ENCODE results near the gene PDHX.
"Not testable (repeated sequence)": the region's sequence is repeated elsewhere in the genome, so short reads cannot be mapped to it uniquely, and the experiment has no call there.

PDHX gene

GRCh38 chr11:34909415-34909814 lies 7.0 kb upstream of the PDHX start:
- no peak overlapping the region for H3K4me3 ChIP-seq (ENCODE audit: low read length)
- peak; percentile 87 for DNase-seq (ENCODE audit: low read depth, low spot score)

- H3K4me3 ChIP-seq (ENCODE audit: low read length): no peak overlapping the region
- no peak for DNase-seq (ENCODE audit: low read depth, low spot score)
These were observed 6.5 kb upstream of the PDHX start for GRCh38 chr11:34909955-34910354.

GRCh38 chr11:34910817-34911216 lies 5.6 kb upstream of the PDHX start:
- no peak overlapping the region for H3K4me3 ChIP-seq (ENCODE audit: low read length)
- no peak for DNase-seq (ENCODE audit: low read depth, low spot score)

DNA sequence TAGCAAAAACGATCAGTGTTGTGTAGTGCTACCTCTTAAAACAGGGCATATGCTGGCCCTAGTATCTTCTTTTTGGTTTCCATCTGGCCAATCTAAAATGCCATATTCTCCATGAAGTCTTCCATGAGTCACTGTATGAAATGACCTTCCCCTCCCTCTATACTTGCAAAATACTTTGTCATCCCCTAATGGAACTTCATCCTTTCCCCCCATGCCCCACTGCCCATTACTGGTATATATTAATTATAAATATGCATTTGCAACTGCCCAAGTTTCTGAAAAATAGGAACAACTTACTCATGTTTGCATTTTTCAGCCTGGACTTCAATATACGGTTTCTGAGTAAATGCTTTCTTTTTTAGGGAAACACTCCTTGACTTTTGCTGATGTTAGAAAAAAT lies 4.7 kb upstream of the PDHX start:
- DNase-seq (ENCODE audit: low read depth, low spot score): no peak
- H3K4me3 ChIP-seq (ENCODE audit: low read length): no peak overlapping the region

- not testable (repeated sequence) for H3K4me3 ChIP-seq (ENCODE audit: low read length); DNase-seq (ENCODE audit: low read depth, low spot score)
These were observed 2.9 kb upstream of the PDHX start for GRCh38 chr11:34913556-34913955.

DNA sequence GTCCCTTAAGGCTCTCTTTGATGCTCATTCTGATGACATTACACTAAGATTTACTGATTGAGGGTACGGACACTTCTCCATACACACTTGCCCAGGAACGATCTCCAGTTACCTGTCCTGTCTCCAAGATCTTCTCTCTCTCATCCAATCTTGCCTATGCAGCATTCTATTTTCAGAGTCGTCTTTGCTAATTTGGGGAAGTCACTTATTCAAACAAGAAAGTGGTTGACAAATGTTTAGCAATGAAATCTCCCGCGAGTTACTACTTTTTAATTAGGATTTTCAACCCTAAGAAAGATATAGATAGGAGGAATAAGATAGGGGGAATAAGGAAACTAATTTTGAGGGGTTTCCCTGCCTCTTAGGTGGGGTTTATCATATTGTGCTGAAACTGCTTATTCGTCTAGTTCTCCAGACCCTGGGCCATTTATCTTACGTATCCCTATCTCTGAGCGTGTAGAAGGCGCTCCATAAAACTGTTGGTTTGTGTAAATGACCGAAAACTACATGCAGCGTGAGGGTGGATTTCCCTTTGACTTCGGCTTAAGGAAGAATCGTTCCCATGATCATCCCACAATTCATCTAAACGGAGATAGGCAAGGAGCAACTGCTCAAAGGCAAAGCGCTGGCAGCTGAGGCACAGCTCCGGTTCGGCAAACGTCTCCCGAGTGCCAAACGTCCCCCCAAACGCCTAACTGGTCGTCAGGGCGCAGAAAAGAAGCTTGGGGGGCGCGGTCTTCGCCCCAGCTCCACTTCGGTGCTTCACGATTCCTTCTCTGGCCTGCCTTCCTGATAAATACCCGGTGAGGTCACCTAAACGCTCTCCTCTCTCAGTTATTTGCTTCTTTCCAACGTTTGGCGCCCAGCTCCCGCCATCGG lies 1.0 kb upstream of the PDHX start:
- no peak for DNase-seq (ENCODE audit: low read depth, low spot score)
- H3K4me3 ChIP-seq (ENCODE audit: low read length): peak overlapping the region; percentile 61

DNA sequence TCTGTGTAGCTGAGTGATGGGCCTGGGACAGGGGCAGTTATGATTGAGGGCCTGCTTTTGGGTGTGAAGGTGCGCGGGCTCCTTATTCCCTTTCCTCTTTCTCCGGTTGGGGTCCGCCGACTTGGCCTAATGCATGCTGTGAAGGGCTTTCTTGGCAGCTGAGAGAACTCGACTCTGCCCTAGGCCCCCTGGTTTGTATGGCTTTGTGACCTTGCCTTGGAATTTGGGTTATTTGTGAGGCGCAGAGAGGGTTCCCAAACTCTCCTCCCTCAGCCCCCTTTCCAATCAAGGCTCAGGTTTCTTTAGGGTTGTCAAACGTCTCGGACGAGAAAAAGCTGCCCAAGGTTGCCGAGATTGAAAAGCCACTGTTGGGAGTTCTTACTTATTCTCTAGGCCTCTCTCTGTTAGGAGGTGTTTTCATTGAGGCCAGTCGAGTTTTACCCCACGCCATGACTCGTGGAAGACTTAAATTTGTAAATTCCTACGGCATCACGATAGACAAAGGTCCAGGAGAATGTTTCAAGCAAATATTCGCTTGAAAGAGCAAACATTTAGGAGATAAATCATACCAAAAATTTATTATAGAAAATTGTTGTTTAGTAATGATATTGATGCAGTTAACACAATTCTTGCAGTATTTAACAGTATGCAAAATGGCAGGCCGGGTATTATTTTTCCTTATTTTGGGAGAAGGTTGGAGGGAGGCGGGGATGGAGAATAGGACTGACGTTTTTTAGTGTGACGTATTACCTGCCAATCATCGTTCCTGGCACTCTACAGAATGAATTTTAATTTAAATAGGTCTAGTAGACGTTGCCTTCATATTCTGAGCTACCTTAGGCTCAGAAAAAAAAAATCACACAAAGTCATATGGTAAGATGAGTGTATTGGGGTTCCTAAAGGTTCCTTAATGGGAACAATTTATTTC lies 689 bp downstream of the PDHX start:
- peak overlapping the region; percentile 61 for H3K4me3 ChIP-seq (ENCODE audit: low read length)
- no peak for DNase-seq (ENCODE audit: low read depth, low spot score)

DNA sequence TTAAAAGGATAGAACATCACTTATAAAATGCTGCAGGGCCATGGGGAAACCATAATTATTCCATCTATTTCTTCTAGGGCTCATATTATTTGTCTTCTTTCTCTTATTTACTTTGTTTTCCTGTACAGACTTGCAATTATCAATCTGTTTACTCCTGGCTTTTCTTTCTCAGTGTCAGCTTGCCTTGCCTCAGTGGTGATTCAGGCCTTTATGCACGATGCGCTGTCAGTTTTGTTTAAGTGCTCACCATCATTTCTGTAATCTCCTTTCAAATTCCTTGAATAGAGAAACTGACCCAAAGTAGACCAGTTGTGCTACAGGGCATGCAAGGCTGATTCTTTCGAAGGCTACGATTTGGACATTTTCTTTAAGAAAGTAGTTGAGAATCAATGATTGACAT lies 4.7 kb downstream of the PDHX start:
- DNase-seq (ENCODE audit: low read depth, low spot score): no peak
- H3K4me3 ChIP-seq (ENCODE audit: low read length): no peak overlapping the region

DNA sequence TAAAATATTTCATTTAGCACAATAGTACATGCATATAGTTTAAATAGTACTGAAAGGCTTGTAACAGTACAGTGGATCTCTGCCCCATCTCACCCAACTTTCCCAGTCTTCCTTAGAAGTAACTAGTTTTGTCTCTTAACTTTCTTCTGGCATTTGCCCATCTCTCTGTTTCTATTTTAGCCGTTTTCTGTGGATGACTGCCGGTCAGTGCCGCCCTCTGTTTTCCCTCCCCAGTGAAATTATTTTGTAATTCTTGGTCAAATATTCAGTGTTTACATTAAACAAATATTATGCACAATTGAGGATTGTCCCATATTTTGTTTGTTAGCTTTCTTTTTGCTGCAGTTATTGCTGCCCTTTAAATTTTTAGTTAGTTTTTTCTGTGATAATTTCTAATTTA lies 8.3 kb downstream of the PDHX start:
- H3K4me3 ChIP-seq (ENCODE audit: low read length): no peak overlapping the region
- no peak for DNase-seq (ENCODE audit: low read depth, low spot score)

DNA sequence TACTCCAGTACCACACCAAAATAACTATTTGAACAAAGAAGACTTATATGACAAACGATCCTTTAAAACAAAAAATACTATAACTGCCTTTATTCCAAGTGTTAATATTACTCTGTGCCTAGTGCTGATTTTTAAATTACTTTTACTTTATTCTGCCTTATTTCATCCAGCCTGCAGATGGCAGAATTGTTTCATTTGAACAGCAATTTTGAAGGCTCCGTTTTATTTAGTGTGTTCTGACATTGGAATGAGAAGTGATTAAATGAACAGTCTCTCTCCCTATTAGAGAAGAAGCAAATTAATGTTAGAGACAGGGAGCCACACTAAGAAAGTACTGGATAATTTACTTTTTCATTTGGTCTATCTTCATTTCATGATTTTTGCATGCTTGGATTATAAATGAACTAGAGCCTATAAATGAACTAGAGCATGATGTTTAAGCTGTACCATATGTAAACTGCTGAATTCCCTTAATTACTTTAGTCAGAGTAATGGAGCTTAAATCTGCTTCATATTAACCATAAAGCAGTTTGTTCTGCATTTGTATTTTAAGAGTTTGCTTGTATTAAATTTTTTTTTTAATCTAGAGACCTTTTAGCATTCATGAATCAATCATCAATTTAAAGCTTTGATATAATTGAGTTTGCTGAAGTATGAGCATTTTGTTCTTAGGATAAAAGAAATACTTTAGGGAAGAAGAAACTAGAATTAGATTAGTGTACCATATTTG lies 9.8 kb downstream of the PDHX start:
- DNase-seq (ENCODE audit: low read depth, low spot score): peak; percentile 51

DNA sequence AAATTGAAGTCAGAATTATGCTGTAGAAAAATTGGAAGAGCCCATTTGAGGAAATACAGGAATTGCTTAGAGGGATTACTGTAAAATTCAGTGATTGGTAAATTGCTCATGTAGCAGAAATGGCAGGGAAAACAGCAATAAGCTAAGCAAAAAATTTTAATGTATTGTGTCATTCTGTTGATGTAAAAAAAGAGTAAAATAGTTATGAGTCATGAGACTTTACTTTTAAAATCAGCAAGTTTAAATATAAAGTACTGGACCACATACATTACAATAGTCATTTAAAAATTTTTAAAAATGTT lies 10.4 kb downstream of the PDHX start:
- H3K4me3 ChIP-seq (ENCODE audit: low read length): no peak overlapping the region
- no peak for DNase-seq (ENCODE audit: low read depth, low spot score)

More for the DNA sequence above, 9.8 kb downstream of the PDHX start:
- H3K4me3 ChIP-seq (ENCODE audit: low read length): no peak overlapping the region

GRCh38 chr11:34928268-34928959 lies 12.0 kb downstream of the PDHX start:
- no peak overlapping the region for H3K4me3 ChIP-seq (ENCODE audit: low read length)
- no peak for DNase-seq (ENCODE audit: low read depth, low spot score)

GRCh38 chr11:34928960-34929680 lies 12.7 kb downstream of the PDHX start:
- no peak overlapping the region for H3K4me3 ChIP-seq (ENCODE audit: low read length)
- DNase-seq (ENCODE audit: low read depth, low spot score): no peak

DNA sequence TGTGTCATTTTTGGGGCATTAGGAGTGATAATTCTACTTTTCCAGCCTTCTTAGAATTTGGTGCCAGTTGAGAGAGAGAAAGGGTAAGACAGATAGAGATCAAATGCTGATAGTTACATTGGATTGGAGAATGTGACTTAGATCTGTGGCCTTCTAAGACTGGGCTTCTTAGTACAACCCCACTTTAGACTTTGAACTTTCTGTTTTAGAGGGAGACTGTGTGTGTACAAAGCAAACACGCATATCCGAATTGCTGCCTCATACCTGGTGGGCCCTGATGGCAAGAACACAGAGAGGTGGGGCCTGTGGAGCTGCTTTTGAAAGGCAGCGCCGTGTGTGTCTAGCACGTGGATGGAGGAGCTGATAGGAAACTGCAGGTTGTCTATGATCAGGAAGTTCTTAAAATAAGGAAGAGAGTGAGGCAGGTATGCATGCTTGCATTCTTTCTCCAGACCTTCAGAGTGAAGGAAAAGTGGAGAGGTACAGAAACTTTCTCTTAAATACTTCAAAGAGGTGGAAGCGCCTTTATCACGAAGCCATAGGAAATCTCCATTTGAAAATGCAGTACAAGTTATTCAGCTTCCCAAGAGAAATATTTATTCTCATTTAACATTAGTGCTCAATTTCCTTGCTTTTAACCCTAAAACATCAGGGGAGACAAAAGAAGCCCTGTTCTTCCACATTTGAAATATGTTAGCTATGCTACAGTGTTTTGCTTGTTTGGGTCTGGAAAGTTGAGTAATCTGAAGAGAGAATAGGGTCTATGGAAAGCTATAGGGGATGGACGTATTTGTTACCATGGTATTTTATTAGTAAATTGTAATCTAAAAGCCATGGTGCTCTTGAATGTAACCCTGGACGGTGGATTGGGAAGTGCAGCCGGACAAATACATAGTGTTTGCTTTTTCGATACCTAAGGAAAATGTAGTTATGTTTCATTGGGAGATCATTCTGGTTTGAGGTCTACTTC lies 13.7 kb downstream of the PDHX start:
- no peak overlapping the region for H3K4me3 ChIP-seq (ENCODE audit: low read length)
- DNase-seq (ENCODE audit: low read depth, low spot score): no peak

GRCh38 chr11:34936945-34937629 lies 20.7 kb downstream of the PDHX start:
- no peak overlapping the region for H3K4me3 ChIP-seq (ENCODE audit: low read length)
- DNase-seq (ENCODE audit: low read depth, low spot score): peak; percentile 74

- no peak overlapping the region for H3K4me3 ChIP-seq (ENCODE audit: low read length)
- no peak for DNase-seq (ENCODE audit: low read depth, low spot score)
These were observed 22.2 kb downstream of the PDHX start for GRCh38 chr11:34938611-34939010.
